COLO829 (cell line): ENCODE results near the gene PITRM1.

Experiments
- DNase-seq: peaks from one replicate; pipeline ENCODE4 v3.0.0; 2012; ENCODE audit warnings: low spot score

PITRM1 gene

GRCh38 chr10:3166496-3167290 is 5.9 kb downstream of the PITRM1 start:
- DNase-seq, result no peak

- DNase-seq, result no peak
These were observed 7.4 kb downstream of the PITRM1 start for GRCh38 chr10:3165196-3165595.

GRCh38 chr10:3163879-3164278 is 8.7 kb downstream of the PITRM1 start:
- DNase-seq, result no peak

- DNase-seq, result no peak
These were observed 10.0 kb downstream of the PITRM1 start for GRCh38 chr10:3162533-3162932.

GRCh38 chr10:3159152-3159551 is 13.4 kb downstream of the PITRM1 start:
- DNase-seq, result no peak

GRCh38 chr10:3154666-3155065 is 17.9 kb downstream of the PITRM1 start:
- no peak for DNase-seq

GRCh38 chr10:3152566-3152935 is 20.0 kb downstream of the PITRM1 start:
- no peak for DNase-seq

- no peak for DNase-seq
These were observed 20.6 kb downstream of the PITRM1 start for GRCh38 chr10:3151889-3152565.

- DNase-seq, result no peak
These were observed 21.6 kb downstream of the PITRM1 start for GRCh38 chr10:3150961-3151360.

GRCh38 chr10:3150366-3150765 is 22.2 kb downstream of the PITRM1 start:
- no peak for DNase-seq

- DNase-seq, result no peak
These were observed 22.7 kb downstream of the PITRM1 start for GRCh38 chr10:3149918-3150317.

- no peak for DNase-seq
These were observed 23.6 kb downstream of the PITRM1 start for GRCh38 chr10:3148994-3149393.

GRCh38 chr10:3148041-3148440 is 24.5 kb downstream of the PITRM1 start:
- no peak for DNase-seq

GRCh38 chr10:3147117-3147820 is 25.3 kb downstream of the PITRM1 start:
- DNase-seq, result no peak

GRCh38 chr10:3146289-3146688 is 26.3 kb downstream of the PITRM1 start:
- DNase-seq, result no peak

GRCh38 chr10:3145366-3145765 is 27.2 kb downstream of the PITRM1 start:
- DNase-seq, result no peak

GRCh38 chr10:3143791-3144434 is 28.7 kb downstream of the PITRM1 start:
- DNase-seq, result no peak

- DNase-seq, result no peak
These were observed 29.2 kb downstream of the PITRM1 start for GRCh38 chr10:3143366-3143765.

GRCh38 chr10:3142146-3142875 is 30.3 kb downstream of the PITRM1 start:
- no peak for DNase-seq

GRCh38 chr10:3141351-3142005 is 31.1 kb downstream of the PITRM1 start:
- no peak for DNase-seq

GRCh38 chr10:3140280-3140679 is 32.3 kb downstream of the PITRM1 start:
- no peak for DNase-seq
